ENCODE data around the gene PCDH15.

DNA sequence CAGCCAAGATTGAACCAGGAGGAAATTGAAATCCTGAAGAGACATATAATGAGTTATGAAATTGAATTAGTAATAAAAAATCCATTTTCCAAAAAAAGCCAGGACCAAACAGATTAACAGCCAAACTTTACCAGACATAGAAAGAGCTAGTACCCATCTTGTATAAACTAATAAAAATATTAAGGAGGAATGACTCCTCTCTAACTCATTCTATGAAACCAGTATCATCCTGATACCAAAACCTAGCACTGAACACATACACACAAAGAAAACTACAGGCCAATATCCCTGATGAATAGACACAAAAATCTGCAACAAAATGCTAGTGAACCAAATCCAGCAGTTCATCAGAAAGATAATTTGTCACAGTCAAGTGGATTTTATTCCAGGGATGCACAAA lies 140.6 kb downstream of the PCDH15 start:
- TF ChIP-seq GATA2 (IDR thresholded peaks at IDR 0.05; ENCODE audit: low read depth, low read length) (no peak), GATA3 (IDR thresholded peaks at IDR 0.05; ENCODE audit: low read depth, low read length) (no peak)
